Activated naive CD8-positive, alpha-beta T cell (primary cell): ENCODE data around the gene CLIC4.
"Not testable (repeated sequence)": the region's sequence is repeated elsewhere in the genome, so short reads cannot be mapped to it uniquely, and the experiment has no call there.

ENCODE experiments used
- H3K27ac Mint-ChIP-seq: one replicate; pipeline ENCODE4 v1.8.0; 2021; ENCODE audit warnings: mixed read lengths
- H3K27me3 Mint-ChIP-seq: one replicate; pipeline ENCODE4 v1.8.0; 2021; ENCODE audit warnings: mixed read lengths
- H3K36me3 Mint-ChIP-seq: one replicate; pipeline ENCODE4 v1.8.0; 2021; ENCODE audit warnings: mixed read lengths
- H3K4me1 Mint-ChIP-seq: one replicate; pipeline ENCODE4 v1.8.0; 2021; ENCODE audit warnings: low read depth, mixed read lengths
- H3K4me3 Mint-ChIP-seq: one replicate; pipeline ENCODE4 v1.8.0; 2021; ENCODE audit warnings: mild to moderate bottlenecking, mixed read lengths
- H3K9me3 Mint-ChIP-seq: one replicate; pipeline ENCODE4 v1.8.0; 2021; ENCODE audit warnings: low read depth, mixed read lengths

Gene CLIC4

GRCh38 chr1:24751833-24752232, 6.6 kb downstream of the CLIC4 start:
- peaks cover 3% of the 10 kb centered on the region for H3K4me1 Mint-ChIP-seq
- H3K27me3 Mint-ChIP-seq, result no peaks in the 10 kb centered on the region
- H3K9me3 Mint-ChIP-seq, result no peaks in the 10 kb centered on the region
- no peak overlapping the region for H3K4me3 Mint-ChIP-seq
- H3K27ac Mint-ChIP-seq, result no peak overlapping the region
- H3K36me3 Mint-ChIP-seq, result no peaks in the 10 kb centered on the region

- Mint-ChIP-seq H3K36me3 (no peaks in the 10 kb centered on the region), H3K9me3 (no peaks in the 10 kb centered on the region), H3K4me1 (peaks cover 3% of the 10 kb centered on the region), H3K27ac (no peak overlapping the region), H3K4me3 (no peak overlapping the region), H3K27me3 (no peaks in the 10 kb centered on the region)
These were observed 7.1 kb downstream of the CLIC4 start for GRCh38 chr1:24752305-24752704.

GRCh38 chr1:24754229-24754628, 9.0 kb downstream of the CLIC4 start:
- H3K4me1 Mint-ChIP-seq, result no peaks in the 10 kb centered on the region
- H3K36me3 Mint-ChIP-seq, result no peaks in the 10 kb centered on the region
- no peaks in the 10 kb centered on the region for H3K27me3 Mint-ChIP-seq
- no peaks in the 10 kb centered on the region for H3K9me3 Mint-ChIP-seq
- no peak overlapping the region for H3K4me3 Mint-ChIP-seq
- H3K27ac Mint-ChIP-seq, result no peak overlapping the region

- not testable (repeated sequence) for H3K27ac Mint-ChIP-seq, H3K27me3 Mint-ChIP-seq, H3K4me1 Mint-ChIP-seq, H3K9me3 Mint-ChIP-seq, H3K4me3 Mint-ChIP-seq, H3K36me3 Mint-ChIP-seq
These were observed 10.1 kb downstream of the CLIC4 start for GRCh38 chr1:24755323-24755722.

GRCh38 chr1:24756395-24756794, 11.1 kb downstream of the CLIC4 start:
- Mint-ChIP-seq H3K4me1 (no peaks in the 10 kb centered on the region), H3K27ac (no peak overlapping the region), H3K9me3 (no peaks in the 10 kb centered on the region), H3K36me3 (no peaks in the 10 kb centered on the region), H3K4me3 (no peak overlapping the region), H3K27me3 (no peaks in the 10 kb centered on the region)

- no peaks in the 10 kb centered on the region for H3K9me3 Mint-ChIP-seq
- no peak overlapping the region for H3K4me3 Mint-ChIP-seq
- H3K27me3 Mint-ChIP-seq, result no peaks in the 10 kb centered on the region
- no peaks in the 10 kb centered on the region for H3K4me1 Mint-ChIP-seq
- no peak overlapping the region for H3K27ac Mint-ChIP-seq
- no peaks in the 10 kb centered on the region for H3K36me3 Mint-ChIP-seq
These were observed 14.2 kb downstream of the CLIC4 start for GRCh38 chr1:24759492-24759891.

- H3K36me3 Mint-ChIP-seq, result no peaks in the 10 kb centered on the region
These were observed 16.3 kb downstream of the CLIC4 start for GRCh38 chr1:24761582-24761981.

GRCh38 chr1:24762133-24762676, 17.0 kb downstream of the CLIC4 start:
- Mint-ChIP-seq H3K27me3 (peaks cover 2% of the 10 kb centered on the region), H3K4me3 (no peak overlapping the region), H3K27ac (no peak overlapping the region), H3K36me3 (no peaks in the 10 kb centered on the region), H3K4me1 (no peaks in the 10 kb centered on the region), H3K9me3 (no peaks in the 10 kb centered on the region)

More at GRCh38 chr1:24761582-24761981, 16.3 kb downstream of the CLIC4 start:
- H3K4me1 Mint-ChIP-seq, result no peaks in the 10 kb centered on the region
- H3K27ac Mint-ChIP-seq, result no peak overlapping the region
- no peaks in the 10 kb centered on the region for H3K9me3 Mint-ChIP-seq
- peaks cover 2% of the 10 kb centered on the region for H3K27me3 Mint-ChIP-seq
- H3K4me3 Mint-ChIP-seq, result no peak overlapping the region

GRCh38 chr1:24763671-24764070, 18.4 kb downstream of the CLIC4 start:
- Mint-ChIP-seq H3K4me1 (no peaks in the 10 kb centered on the region), H3K9me3 (no peaks in the 10 kb centered on the region), H3K36me3 (no peaks in the 10 kb centered on the region), H3K27ac (no peak overlapping the region), H3K27me3 (peaks cover 2% of the 10 kb centered on the region), H3K4me3 (no peak overlapping the region)

- Mint-ChIP-seq H3K27ac (no peak overlapping the region), H3K4me3 (no peak overlapping the region), H3K27me3 (peaks cover 2% of the 10 kb centered on the region), H3K9me3 (no peaks in the 10 kb centered on the region), H3K4me1 (no peaks in the 10 kb centered on the region), H3K36me3 (no peaks in the 10 kb centered on the region)
These were observed 19.2 kb downstream of the CLIC4 start for GRCh38 chr1:24764439-24764838.

GRCh38 chr1:24764848-24765247, 19.6 kb downstream of the CLIC4 start:
- no peaks in the 10 kb centered on the region for H3K9me3 Mint-ChIP-seq
- H3K27ac Mint-ChIP-seq, result no peak overlapping the region
- no peak overlapping the region for H3K4me3 Mint-ChIP-seq
- H3K36me3 Mint-ChIP-seq, result no peaks in the 10 kb centered on the region
- no peaks in the 10 kb centered on the region for H3K4me1 Mint-ChIP-seq
- H3K27me3 Mint-ChIP-seq, result peaks cover 2% of the 10 kb centered on the region

GRCh38 chr1:24765308-24765988, 20.2 kb downstream of the CLIC4 start:
- Mint-ChIP-seq H3K27ac (no peak overlapping the region), H3K27me3 (peaks cover 2% of the 10 kb centered on the region), H3K4me1 (no peaks in the 10 kb centered on the region), H3K9me3 (no peaks in the 10 kb centered on the region), H3K36me3 (no peaks in the 10 kb centered on the region), H3K4me3 (no peak overlapping the region)

- peaks cover 2% of the 10 kb centered on the region for H3K27me3 Mint-ChIP-seq
- H3K4me1 Mint-ChIP-seq, result no peaks in the 10 kb centered on the region
- no peaks in the 10 kb centered on the region for H3K9me3 Mint-ChIP-seq
- no peak overlapping the region for H3K27ac Mint-ChIP-seq
- H3K4me3 Mint-ChIP-seq, result no peak overlapping the region
- H3K36me3 Mint-ChIP-seq, result no peaks in the 10 kb centered on the region
These were observed 22.1 kb downstream of the CLIC4 start for GRCh38 chr1:24767351-24767750.

- Mint-ChIP-seq H3K4me3 (no peak overlapping the region), H3K36me3 (no peaks in the 10 kb centered on the region), H3K27ac (no peak overlapping the region)
These were observed 23.8 kb downstream of the CLIC4 start for GRCh38 chr1:24768873-24769605.

More at GRCh38 chr1:24768873-24769605, 23.8 kb downstream of the CLIC4 start:
- no peaks in the 10 kb centered on the region for H3K4me1 Mint-ChIP-seq
- peaks cover 2% of the 10 kb centered on the region for H3K27me3 Mint-ChIP-seq
- H3K9me3 Mint-ChIP-seq, result no peaks in the 10 kb centered on the region
